GM12892 (cell line): ENCODE data around the gene PYGB.

ENCODE experiments used
- DNase-seq: peaks from one replicate; pipeline ENCODE4 v3.0.0; 2011; ENCODE audit not compliant: insufficient read length
- FAIRE-seq: peaks from 2 replicates; lab custom pipeline; 2011; peaks lifted over from hg19 to GRCh38; lab: Jason Lieb, UNC
- POLR2A ChIP-seq: IDR thresholded peaks from 2 replicates; pipeline ENCODE4 v1.6.1; 2011; ENCODE audit warnings: low read depth, low read length, control low read depth
- POLR2AphosphoS5 ChIP-seq: IDR thresholded peaks from 2 replicates; pipeline ENCODE4 v1.6.1; 2011; ENCODE audit warnings: low read depth, low read length, control low read depth
- TAF1 ChIP-seq: IDR thresholded peaks from 2 replicates; pipeline ENCODE4 v1.6.1; 2011; ENCODE audit warnings: low read depth, mild to moderate bottlenecking, control low read depth, low read length, borderline replicate concordance

Gene PYGB

GRCh38 chr20:25285091-25285647 lies 37.3 kb downstream of the PYGB start:
- no peak for FAIRE-seq
- DNase-seq: no peak
- TF ChIP-seq POLR2AphosphoS5 (no peak), TAF1 (no peak), POLR2A (no peak)

DNA sequence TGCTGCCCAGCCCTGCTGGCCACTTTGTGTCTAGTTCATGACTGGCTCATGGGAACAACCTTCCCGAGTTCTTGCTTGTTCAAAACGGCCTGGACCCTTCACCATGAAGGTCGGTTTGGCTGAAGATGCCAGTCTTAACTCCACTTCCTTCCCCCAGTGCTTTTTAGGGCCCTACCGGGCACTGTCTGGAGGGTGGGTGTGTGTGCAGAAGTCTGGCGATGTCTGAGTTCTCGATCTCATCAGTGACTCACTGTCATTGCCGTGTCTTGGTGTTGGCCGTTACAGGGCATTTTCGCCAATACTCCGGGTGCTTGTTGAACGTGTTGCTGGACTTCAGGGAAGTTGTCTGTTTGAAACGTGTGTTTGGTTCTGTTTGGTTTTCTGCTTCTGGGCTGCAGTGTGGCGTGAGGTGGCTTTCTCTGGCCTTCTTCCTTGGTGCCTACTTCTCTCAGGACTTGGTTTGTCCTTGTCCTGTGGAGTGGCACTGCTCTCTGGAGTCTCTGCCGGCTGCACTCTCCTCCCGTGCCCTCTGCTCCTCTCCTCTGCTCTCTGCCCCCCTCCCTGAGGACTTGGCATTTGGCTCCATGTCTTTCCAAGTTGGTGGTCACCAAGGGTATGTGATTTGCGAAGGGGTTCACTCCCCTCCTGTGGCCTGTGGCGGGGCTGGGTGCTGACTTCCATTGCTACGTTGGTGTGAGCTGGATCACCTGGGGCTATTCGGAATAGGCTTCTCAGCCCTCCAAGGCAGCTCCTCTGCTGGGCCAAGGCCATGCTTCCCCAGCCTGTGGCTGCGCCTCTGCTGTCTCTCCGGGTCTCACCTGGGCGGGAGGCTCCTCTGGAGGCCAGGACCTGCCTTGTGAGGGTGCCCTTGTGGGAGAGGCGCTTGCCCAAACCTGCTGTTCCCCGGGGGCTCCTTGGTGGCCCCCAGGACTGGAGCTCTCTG lies 38.2 kb downstream of the PYGB start:
- FAIRE-seq (no peak), DNase-seq (no peak)
- no peak for TF ChIP-seq TAF1
- no peak for TF ChIP-seq POLR2AphosphoS5
- no peak for TF ChIP-seq POLR2A

GRCh38 chr20:25286917-25287316 lies 39.0 kb downstream of the PYGB start:
- TF ChIP-seq TAF1: no peak
- no peak for TF ChIP-seq POLR2A
- TF ChIP-seq POLR2AphosphoS5: no peak
- DNase-seq (no peak), FAIRE-seq (no peak)

GRCh38 chr20:25287631-25288290 lies 39.9 kb downstream of the PYGB start:
- no peak for TF ChIP-seq TAF1
- no peak for TF ChIP-seq POLR2A
- TF ChIP-seq POLR2AphosphoS5: no peak
- FAIRE-seq: no peak
- no peak for DNase-seq

- no peak for TF ChIP-seq POLR2AphosphoS5
- no peak for TF ChIP-seq TAF1
- TF ChIP-seq POLR2A: no peak
- DNase-seq (peak; percentile 68), FAIRE-seq (peak; percentile 98)
Observed at GRCh38 chr20:25288291-25289181, 40.7 kb downstream of the PYGB start.

DNA sequence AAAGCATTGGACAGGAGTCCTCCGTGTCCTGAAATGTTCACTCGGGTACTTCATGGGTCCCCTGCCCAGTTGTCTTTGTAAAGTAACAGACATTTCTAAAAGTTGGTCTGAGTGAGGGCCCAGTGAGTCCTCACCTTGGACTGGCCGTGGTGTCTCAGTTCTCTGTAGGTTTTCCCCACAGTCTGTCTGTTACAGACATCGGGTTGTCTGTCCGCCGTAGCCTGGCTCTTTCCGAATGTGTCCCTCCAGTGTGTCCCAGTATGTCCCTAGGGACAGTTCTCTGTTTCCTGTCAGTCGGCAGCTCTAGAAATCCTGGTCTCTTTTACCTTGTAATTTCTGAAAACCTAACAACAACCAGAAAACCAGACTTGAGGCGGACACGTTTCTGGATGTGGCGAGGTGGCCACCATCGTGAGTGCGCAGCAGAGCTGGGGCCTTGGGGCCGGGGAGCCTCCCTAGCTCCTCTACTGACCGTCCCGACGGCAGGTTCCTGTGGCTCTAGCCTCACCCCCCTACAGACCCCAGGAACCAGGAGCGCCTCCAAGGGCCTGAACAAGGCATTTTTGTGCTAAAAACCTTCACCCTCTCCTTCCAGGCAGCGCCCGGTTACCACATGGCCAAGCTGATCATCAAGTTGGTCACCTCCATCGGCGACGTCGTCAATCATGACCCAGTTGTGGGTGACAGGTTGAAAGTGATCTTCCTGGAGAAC lies 42.2 kb downstream of the PYGB start:
- TF ChIP-seq POLR2AphosphoS5 (no peak), POLR2A (no peak), TAF1 (no peak)
- DNase-seq: no peak
- no peak for FAIRE-seq

GRCh38 chr20:25290646-25291431 lies 43.0 kb downstream of the PYGB start:
- TF ChIP-seq POLR2A (no peak), TAF1 (no peak), POLR2AphosphoS5 (no peak)
- no peak for DNase-seq
- no peak for FAIRE-seq

DNA sequence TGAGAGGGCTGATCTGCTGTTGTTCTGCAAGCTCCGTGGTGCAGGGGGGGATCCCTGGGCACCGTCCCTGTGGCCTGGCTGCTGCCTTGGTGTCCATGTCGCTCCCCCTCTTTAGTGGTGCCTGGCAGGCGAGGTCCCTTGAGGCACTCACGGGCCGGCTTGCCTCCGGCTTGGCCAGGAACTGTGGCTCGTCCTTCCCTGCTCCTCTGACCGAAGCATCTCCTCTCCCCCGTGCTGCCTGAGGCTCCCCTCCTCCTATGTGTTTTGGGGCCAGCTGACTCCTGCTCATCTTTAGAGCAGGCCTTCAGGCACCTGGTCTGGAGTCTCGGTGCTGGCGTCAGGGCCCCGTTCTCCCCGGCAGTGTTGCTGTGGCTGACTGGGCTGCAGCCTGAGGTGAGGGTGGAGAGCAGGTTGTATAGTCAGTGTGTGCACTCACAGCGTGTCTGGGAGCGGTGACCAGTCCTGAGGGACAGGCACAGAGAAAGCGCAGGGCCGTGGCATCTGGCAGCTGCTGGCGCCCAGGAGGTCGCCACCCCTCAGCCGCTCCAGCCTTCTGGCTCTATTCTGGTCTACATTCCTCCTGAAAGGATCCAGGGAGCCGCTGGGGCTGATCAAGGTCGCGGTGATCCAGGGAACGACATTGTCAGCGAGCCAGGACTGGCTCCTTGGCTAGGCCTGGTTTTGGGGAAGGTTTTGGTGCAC lies 43.7 kb downstream of the PYGB start:
- FAIRE-seq (no peak), DNase-seq (no peak)
- TF ChIP-seq POLR2AphosphoS5: no peak
- TF ChIP-seq POLR2A: no peak
- TF ChIP-seq TAF1: no peak
